ENCODE measurements around the gene PLOD3.

Gene PLOD3

GRCh38 chr7:101156866-101157589 lies 60.4 kb downstream of the PLOD3 start:
- peaks cover 37% of the 10 kb centered on the region for H3K36me3 ChIP-seq (ENCODE audit: control insufficient read depth, insufficient read depth, low read length, severe bottlenecking)
- H3K4me1 ChIP-seq (ENCODE audit: control insufficient read depth, insufficient read depth, low read length): peaks cover 10% of the 10 kb centered on the region
- H3K9me3 ChIP-seq (ENCODE audit: control insufficient read depth, low read length): no peaks in the 10 kb centered on the region
- no peaks in the 10 kb centered on the region for H3K27me3 ChIP-seq (replicated peaks; ENCODE audit: control insufficient read depth, insufficient read depth, low read length)
- no peak overlapping the region for H3K9ac ChIP-seq (ENCODE audit: low read length)
- H3K4me3 ChIP-seq (ENCODE audit: low read length): no peak overlapping the region
- DNase-seq (ENCODE audit: low read depth): no peak

GRCh38 chr7:101156277-101156676 lies 61.1 kb downstream of the PLOD3 start:
- Histone ChIP-seq H3K27me3 (replicated peaks; ENCODE audit: control insufficient read depth, insufficient read depth, low read length) (no peaks in the 10 kb centered on the region), H3K36me3 (ENCODE audit: control insufficient read depth, insufficient read depth, low read length, severe bottlenecking) (peaks cover 37% of the 10 kb centered on the region), H3K9ac (ENCODE audit: low read length) (no peak overlapping the region), H3K4me1 (ENCODE audit: control insufficient read depth, insufficient read depth, low read length) (peaks cover 10% of the 10 kb centered on the region), H3K4me3 (ENCODE audit: low read length) (no peak overlapping the region), H3K9me3 (ENCODE audit: control insufficient read depth, low read length) (no peaks in the 10 kb centered on the region)
- DNase-seq (ENCODE audit: low read depth): no peak
